Dendritic cell treated with granulocyte-macrophage colony-stimulating factor and Interleukin-4, amounts not matched to agents 40 ng/mL and 50 ng/mL, for 4 days (primary cell): ENCODE measurements around the gene ARHGEF1.
A peak's percentile ranks its signal among the peaks of the same experiment; 100 is the strongest.

Experiments
- H3K27ac Mint-ChIP-seq: one replicate; pipeline ENCODE4 v1.8.0; 2022; ENCODE audit warnings: mild to moderate bottlenecking, mixed read lengths
- H3K27me3 Mint-ChIP-seq: one replicate; pipeline ENCODE4 v1.8.0; 2022; ENCODE audit warnings: mild to moderate bottlenecking, mixed read lengths
- H3K36me3 Mint-ChIP-seq: one replicate; pipeline ENCODE4 v1.8.0; 2022; ENCODE audit warnings: low read depth, mixed read lengths
- H3K4me1 Mint-ChIP-seq: one replicate; pipeline ENCODE4 v1.8.0; 2022; ENCODE audit warnings: low read depth, mixed read lengths
- H3K4me3 Mint-ChIP-seq: one replicate; pipeline ENCODE4 v1.8.0; 2022; ENCODE audit warnings: mild to moderate bottlenecking, moderate library complexity, mixed read lengths
- H3K9me3 Mint-ChIP-seq: one replicate; pipeline ENCODE4 v1.8.0; 2022; ENCODE audit warnings: mixed read lengths
- intact Hi-C: fragments of 100-400 bp; cut with micrococcal nuclease; formaldehyde crosslinking; loops from one replicate; pipeline ENCODE4 v1.15.0; 2022

ARHGEF1 gene

DNA sequence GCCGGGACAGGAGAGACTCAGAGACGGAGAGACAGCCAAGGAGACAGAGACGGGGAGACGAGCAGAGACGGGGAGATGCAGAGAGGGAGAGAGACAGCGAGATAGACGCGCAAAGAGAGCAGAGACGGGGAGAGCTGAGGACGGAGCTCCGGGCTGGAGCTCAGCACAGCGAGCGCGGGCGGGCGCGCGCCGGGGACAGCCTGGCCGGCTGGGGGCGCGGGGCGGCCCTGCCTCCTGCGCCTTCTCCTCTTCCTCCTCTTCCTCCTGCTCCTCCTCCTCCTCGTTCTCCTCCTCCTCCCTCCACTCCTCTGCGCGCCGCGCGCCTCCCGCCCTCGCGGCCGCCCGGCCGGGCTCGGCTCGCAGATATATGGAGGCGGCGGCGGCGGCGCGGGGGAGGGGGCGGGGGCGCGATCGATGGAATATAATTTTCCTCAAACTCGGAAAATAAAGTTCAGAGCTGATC, 45.3 kb downstream of the ARHGEF1 start, which contains the start of gene ERFL:
ERFL (minus strand) TSS at position 229 of the 463 bp plus-strand sequence. CDS start 15,530 bp downstream, outside the sequence.
- peaks cover 18% of the 10 kb centered on the region for H3K4me1 Mint-ChIP-seq
- no peak within 1 kb of the TSS for H3K27ac Mint-ChIP-seq
- no peaks in the 10 kb centered on the region for H3K9me3 Mint-ChIP-seq
- intact Hi-C loops: no loop called here
- peak within 1 kb of the TSS; percentile 72 for H3K4me3 Mint-ChIP-seq
- H3K27me3 Mint-ChIP-seq: peaks cover 51% of the 10 kb centered on the region
- no peaks in the 10 kb centered on the region for H3K36me3 Mint-ChIP-seq

DNA sequence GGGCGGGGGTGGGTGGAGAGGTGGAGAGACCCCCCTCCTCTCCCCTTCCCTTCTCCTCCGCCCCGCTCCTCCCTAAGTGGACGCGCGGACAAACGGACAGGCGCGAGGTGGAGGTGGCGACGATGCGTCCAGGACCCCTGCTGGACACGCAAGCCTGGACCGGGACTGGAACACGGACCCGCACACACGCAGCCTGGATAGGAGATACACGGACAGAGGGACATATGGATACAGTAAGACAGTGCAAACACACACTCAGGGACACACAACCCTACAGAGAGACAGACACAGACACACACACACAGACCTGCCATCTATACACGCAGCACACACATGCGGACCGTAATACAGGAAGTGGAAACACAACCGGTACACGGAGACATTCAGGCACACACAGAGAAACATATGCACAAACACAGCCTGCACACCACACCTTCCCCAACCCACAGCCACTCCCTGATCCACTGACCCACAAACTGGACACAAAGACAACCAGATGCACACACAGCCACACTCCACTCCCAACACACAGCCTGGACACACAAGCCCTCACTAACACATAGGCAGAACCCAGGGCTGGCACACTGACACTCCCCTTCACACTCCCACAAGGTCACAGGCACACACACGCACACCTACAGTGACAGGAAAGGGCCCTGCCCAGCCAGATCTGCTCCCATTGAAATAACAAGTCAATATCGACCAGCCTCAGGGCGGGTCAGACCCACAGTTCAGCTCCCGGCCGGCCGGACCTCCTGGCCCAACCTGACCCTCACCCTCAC, 46.0 kb downstream of the ARHGEF1 start:
- peak overlapping the region; percentile 52 for H3K4me3 Mint-ChIP-seq
- peaks cover 56% of the 10 kb centered on the region for H3K27me3 Mint-ChIP-seq
- intact Hi-C loops: no loop called here
- no peak overlapping the region for H3K27ac Mint-ChIP-seq
- H3K36me3 Mint-ChIP-seq: no peaks in the 10 kb centered on the region
- no peaks in the 10 kb centered on the region for H3K9me3 Mint-ChIP-seq
- H3K4me1 Mint-ChIP-seq: peaks cover 22% of the 10 kb centered on the region

DNA sequence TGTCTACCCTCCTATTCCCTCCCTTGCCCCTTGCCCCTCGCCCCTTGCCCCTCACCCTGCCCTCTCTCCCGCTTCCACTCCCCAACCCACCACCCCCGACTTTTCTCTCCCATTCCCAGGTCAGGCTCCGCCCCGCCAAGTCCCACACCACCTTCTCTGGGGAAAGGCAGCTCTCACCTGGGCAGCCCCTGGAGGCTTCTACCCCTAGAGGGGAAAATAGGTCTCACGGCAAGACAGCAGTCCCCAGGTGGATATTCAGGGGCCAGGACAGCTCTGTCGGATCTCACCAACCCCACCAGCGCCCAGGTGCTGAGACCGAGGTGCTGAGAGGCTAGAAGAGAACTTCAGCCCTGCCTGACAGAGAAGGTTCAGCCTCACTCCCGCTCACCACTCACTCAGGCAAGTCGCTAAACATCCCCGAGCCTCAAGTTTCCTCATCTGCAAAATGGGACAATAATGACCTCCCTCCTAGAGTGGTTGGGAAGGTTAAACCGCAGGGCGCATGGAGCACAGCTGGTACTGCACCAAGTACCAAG, 46.6 kb downstream of the ARHGEF1 start:
- no peak overlapping the region for H3K27ac Mint-ChIP-seq
- intact Hi-C loops: no loop called here
- peaks cover 61% of the 10 kb centered on the region for H3K27me3 Mint-ChIP-seq
- no peaks in the 10 kb centered on the region for H3K9me3 Mint-ChIP-seq
- H3K4me1 Mint-ChIP-seq: peaks cover 24% of the 10 kb centered on the region
- H3K4me3 Mint-ChIP-seq: no peak overlapping the region
- H3K36me3 Mint-ChIP-seq: no peaks in the 10 kb centered on the region

DNA sequence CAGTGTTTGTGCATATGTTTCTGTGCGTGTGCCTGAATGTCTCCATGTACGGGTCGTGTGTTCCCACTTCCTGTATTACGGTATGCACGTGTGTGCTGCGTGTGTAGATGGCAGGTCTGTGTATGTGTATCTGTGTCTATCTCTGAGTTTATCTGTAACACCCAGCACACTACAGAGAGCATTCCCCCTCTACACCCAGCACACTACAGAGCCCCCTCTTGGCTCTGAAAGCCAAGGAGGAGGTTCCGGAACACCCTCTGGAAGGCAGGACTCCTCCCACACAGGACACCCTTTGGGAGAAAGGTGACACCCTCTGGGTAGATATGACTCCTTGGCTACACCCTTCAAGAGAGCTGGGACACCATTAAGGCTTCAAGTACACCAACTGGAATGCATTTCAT, 47.3 kb downstream of the ARHGEF1 start:
- peaks cover 30% of the 10 kb centered on the region for H3K4me1 Mint-ChIP-seq
- H3K9me3 Mint-ChIP-seq: no peaks in the 10 kb centered on the region
- intact Hi-C loops: no loop called here
- H3K27me3 Mint-ChIP-seq: peaks cover 67% of the 10 kb centered on the region
- H3K36me3 Mint-ChIP-seq: no peaks in the 10 kb centered on the region
- no peak overlapping the region for H3K27ac Mint-ChIP-seq
- no peak overlapping the region for H3K4me3 Mint-ChIP-seq

DNA sequence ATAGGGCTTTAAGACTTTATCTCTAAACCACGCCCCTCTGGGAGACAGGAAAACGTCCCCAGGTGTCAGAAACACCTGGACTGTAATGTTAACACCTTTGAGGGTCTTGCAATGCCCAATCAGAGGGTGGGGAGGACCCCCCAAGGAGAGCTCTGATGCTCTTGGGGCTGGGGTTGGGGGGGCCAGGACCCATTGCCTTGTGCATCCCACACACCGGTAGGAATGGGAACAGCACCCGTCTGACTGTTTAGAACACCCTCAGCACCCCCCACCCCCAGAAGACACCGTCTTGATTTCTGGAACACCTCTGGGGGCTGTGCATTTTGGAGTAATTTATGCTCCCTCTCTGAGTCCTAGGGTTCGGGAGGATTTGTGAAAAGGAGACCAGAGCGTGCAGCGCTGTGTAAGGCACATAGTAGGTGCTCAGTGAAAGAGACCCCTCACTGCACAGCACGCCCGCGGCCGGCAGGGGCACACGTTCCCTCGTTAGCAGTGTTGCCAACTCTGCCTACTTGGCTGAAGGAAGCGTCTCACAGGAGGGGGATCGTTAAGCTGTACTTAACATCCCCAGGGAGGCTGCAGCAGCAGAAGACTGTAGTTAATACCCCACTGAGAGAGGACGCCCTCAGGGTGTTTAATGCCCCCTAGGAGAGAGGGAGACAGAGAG, 48.1 kb downstream of the ARHGEF1 start:
- intact Hi-C loops: no loop called here
- H3K4me1 Mint-ChIP-seq: peaks cover 32% of the 10 kb centered on the region
- no peak overlapping the region for H3K27ac Mint-ChIP-seq
- H3K9me3 Mint-ChIP-seq: no peaks in the 10 kb centered on the region
- H3K27me3 Mint-ChIP-seq: peaks cover 70% of the 10 kb centered on the region
- no peaks in the 10 kb centered on the region for H3K36me3 Mint-ChIP-seq
- H3K4me3 Mint-ChIP-seq: no peak overlapping the region

DNA sequence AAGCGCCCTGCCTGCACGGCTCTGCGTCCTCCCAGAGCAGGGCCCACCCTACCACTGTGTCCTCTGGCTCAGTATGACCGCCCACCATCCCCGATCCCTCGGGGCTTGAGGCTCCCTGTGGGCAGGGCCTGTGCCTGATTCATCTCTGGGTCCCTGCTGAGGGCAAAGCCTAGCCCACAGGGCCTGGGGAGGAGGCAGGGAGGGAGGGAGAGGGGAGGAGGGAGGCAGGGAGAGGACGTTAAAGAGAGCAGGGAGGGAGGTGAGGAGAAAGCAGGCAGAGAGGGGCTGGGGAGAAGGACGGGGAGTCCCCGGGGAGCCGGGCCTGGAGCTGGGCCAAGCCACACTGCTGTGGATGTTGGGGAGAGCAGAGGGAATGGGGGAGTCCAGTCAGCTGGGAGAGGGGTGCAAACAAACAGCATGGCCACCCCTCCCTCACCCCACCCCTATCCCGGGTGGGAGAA, 49.3 kb downstream of the ARHGEF1 start:
- H3K27me3 Mint-ChIP-seq: peaks cover 82% of the 10 kb centered on the region
- H3K27ac Mint-ChIP-seq: no peak overlapping the region
- no peak overlapping the region for H3K4me3 Mint-ChIP-seq
- no peaks in the 10 kb centered on the region for H3K9me3 Mint-ChIP-seq
- intact Hi-C loops: no loop called here
- H3K36me3 Mint-ChIP-seq: no peaks in the 10 kb centered on the region
- peaks cover 32% of the 10 kb centered on the region for H3K4me1 Mint-ChIP-seq

DNA sequence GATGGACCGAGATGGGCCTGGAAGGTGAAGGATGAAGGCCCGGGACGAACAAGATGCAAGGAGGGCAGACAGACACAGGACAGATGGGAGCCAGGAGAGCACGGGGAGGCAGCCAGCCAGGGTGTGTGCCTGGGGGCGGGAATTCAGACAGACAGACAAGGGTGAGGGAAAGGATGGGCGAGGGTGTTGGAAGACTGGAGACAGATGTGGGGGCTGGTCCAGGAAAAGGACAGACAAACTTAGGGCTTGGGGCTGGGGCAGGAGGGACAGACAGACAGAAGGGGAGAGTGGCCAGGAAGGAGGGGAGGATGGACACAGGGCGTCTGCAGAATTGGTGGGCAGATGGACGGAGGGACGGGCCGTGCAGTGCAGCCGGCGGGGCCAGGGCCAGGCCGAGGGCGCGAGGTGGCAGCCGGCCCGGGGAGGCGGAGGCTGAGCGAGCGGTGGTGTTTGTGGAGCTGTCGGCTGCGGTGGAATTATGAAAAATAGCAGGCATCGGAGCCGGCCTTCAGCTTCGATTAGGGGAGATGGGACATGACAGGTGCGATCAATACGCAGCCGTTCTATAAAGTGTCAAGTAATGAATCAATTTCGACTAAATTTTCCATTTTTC, 49.8 kb downstream of the ARHGEF1 start:
- intact Hi-C loops: no loop called here
- H3K27me3 Mint-ChIP-seq: peaks cover 87% of the 10 kb centered on the region
- no peaks in the 10 kb centered on the region for H3K36me3 Mint-ChIP-seq
- H3K4me3 Mint-ChIP-seq: no peak overlapping the region
- H3K4me1 Mint-ChIP-seq: peaks cover 32% of the 10 kb centered on the region
- no peaks in the 10 kb centered on the region for H3K9me3 Mint-ChIP-seq
- H3K27ac Mint-ChIP-seq: no peak overlapping the region

DNA sequence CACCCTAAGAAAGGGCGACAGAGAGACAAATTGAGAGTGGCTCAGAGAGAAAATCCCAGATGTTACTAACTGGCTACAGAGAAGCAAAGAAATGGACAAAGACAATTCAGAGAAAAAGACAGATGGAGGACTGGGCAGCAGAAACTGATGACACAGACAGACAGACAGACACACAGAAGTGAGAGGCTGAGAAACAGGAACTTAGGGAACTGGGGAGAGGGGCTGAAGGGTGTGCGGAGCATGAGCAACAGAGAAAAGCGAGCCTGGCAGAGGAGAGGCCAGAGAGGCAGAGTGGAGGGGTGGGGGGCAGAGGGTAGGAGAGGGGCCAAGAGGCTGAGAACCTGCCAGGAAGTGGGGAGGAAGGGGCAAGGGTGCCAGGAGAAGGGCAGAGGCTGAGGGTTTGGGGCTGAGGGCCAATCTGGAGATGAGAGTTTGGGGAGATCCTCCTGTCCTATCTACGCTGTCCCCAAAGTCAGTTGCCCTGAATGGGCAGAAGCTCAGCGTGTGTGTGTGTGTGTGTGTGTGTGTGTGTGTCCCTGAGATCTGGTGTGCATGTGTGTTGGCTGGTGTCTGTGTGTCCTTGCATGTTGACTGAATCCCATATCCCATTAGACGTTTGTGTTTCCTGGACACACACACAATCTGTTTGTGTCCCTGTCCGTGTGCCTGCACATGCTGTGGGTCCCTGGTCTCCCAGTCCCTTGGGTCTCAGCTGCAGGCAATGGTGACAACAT, 50.9 kb downstream of the ARHGEF1 start:
- peak overlapping the region; percentile 2 for H3K27ac Mint-ChIP-seq
- no peaks in the 10 kb centered on the region for H3K9me3 Mint-ChIP-seq
- H3K4me3 Mint-ChIP-seq: no peak overlapping the region
- H3K27me3 Mint-ChIP-seq: peaks cover 85% of the 10 kb centered on the region
- H3K4me1 Mint-ChIP-seq: peaks cover 27% of the 10 kb centered on the region
- intact Hi-C loops: loop anchor here (2.0 kb wide), 1 partner anchor 61 kb away; no protein-coding TSS in a partner anchor
- no peaks in the 10 kb centered on the region for H3K36me3 Mint-ChIP-seq

DNA sequence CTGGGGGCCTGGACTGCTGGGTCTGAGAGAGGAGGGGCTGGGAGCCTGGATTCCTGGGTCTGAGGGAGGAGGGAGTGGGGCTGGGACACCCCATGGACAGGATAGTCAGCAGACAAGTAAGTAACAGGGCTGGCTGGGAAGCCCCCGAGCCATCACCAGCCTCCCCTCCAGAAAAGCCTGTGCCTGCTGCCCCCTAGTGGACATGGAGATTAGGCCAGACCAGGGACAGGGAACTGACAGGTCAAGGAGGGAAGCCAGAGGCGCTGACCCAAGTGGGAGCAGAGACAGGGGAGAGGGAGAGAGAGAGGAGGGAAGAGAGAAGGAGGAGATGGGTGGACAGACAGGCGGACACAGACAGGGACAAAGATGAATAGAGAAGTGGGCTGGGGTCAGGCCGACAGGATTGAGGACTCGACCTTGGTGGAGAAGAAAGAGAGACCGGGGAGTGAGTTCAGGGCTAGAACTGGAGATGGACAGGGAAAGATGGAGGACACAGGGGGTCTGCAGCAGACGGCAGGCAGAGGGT, 51.9 kb downstream of the ARHGEF1 start:
- H3K36me3 Mint-ChIP-seq: no peaks in the 10 kb centered on the region
- no peak overlapping the region for H3K4me3 Mint-ChIP-seq
- no peak overlapping the region for H3K27ac Mint-ChIP-seq
- H3K4me1 Mint-ChIP-seq: peaks cover 25% of the 10 kb centered on the region
- intact Hi-C loops: loop anchor here (2.0 kb wide), 1 partner anchor 62 kb away; no protein-coding TSS in a partner anchor
- peaks cover 82% of the 10 kb centered on the region for H3K27me3 Mint-ChIP-seq
- no peaks in the 10 kb centered on the region for H3K9me3 Mint-ChIP-seq

DNA sequence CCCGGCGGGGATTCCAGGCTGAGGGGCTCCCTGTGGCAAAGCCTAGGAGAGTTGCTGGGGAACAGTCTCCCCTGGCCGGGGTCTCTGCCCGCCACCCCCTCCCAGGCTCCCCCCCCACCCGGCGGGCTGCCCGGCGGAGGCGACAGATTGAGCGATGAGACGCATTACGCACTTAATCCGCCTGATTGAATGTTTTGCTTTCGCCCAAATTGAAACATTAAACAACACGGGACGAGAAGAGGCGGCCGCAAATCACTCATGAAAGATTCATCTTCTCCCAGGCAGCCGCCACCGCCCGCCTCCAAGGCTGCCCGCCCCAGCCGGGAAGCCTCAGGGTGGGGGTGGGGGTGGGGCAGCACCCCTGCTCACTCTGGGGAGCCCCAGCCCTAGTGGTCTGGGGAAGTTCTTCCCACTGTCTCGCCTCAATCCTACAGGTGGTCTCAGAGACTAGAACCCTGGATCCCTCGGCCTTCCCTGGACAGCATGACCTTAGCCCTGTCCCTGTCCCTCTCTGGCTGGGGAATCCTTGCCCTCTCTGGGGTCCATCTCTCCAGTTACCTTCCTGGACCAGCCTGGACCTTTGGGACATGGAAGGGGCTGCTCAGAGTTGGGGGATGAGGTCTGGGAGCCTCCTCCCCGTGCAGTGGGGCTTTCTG, 52.9 kb downstream of the ARHGEF1 start:
- peaks cover 78% of the 10 kb centered on the region for H3K27me3 Mint-ChIP-seq

DNA sequence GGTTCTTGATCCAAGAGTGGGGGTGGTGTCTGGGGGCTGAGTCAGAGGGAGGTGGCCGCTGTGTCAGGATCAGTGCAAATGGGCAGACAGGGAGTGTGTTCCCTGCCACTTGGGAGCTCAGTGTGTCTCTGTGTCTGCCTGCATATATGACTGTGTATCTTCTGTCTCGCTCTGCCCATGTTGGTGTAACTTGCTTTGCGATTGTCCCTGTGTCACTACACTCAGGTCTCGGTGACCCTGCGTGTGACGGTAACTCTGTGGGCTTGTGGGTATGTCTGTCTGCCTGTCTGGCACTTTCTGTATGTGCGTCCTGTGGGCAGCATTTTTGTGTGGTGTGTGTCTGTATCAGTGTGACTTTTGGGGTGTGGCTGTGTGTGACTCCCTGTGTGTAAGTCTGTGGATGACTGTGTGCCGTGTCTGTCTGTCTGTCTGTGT, 53.4 kb downstream of the ARHGEF1 start:
- Mint-ChIP-seq H3K4me3 (no peak overlapping the region), H3K27me3 (peaks cover 78% of the 10 kb centered on the region), H3K36me3 (no peaks in the 10 kb centered on the region), H3K9me3 (no peaks in the 10 kb centered on the region), H3K4me1 (peaks cover 32% of the 10 kb centered on the region), H3K27ac (no peak overlapping the region)
- intact Hi-C loops: no loop called here

More for the DNA sequence above, 52.9 kb downstream of the ARHGEF1 start:
- no peaks in the 10 kb centered on the region for H3K9me3 Mint-ChIP-seq
- H3K36me3 Mint-ChIP-seq: no peaks in the 10 kb centered on the region
- H3K4me1 Mint-ChIP-seq: peaks cover 32% of the 10 kb centered on the region
- H3K27ac Mint-ChIP-seq: no peak overlapping the region
- H3K4me3 Mint-ChIP-seq: no peak overlapping the region
- intact Hi-C loops: loop anchor here (2.0 kb wide), 1 partner anchor 63 kb away; no protein-coding TSS in a partner anchor

DNA sequence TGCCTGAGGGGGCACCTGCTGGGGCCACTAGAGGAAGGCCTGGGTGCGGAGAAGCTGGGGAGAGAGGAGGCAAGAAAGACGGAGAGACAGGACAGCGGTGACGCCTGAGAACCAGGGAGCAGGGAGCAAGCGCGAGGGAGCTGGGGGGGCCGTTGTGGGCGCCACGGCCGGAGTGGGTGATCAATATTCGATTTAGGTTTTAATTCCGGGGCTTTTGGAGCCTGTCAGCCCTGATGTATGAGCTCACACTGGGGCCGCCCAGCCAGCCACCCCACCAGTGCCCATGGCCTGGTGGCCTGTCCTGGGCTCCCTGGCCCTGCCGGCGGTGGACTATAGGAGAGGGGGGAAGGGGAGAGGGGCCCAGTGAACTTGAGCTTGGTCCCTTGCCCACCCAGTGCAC, 54.0 kb downstream of the ARHGEF1 start:
- no peak overlapping the region for H3K4me3 Mint-ChIP-seq
- H3K4me1 Mint-ChIP-seq: peaks cover 32% of the 10 kb centered on the region
- no peak overlapping the region for H3K27ac Mint-ChIP-seq
- intact Hi-C loops: no loop called here
- H3K9me3 Mint-ChIP-seq: no peaks in the 10 kb centered on the region
- H3K36me3 Mint-ChIP-seq: no peaks in the 10 kb centered on the region
- peaks cover 80% of the 10 kb centered on the region for H3K27me3 Mint-ChIP-seq
